Caco-2 (cell line): ENCODE results near the gene COIL. TPM values are rescaled to one million over a fixed set of nuclear protein-coding genes. Genes with fewer than 3 reads are reported as not detected.

Experiments used
- BruUV-seq: library from RNA; stranded (reverse); fragments of 400-500 nt; replicated peaks from 2 replicates; lab custom pipeline; 2021; lab: Mats Ljungman, UMichigan
- CTCF ChIA-PET: fragments of 300-600 bp; sonication (Branson Sonifier 250); formaldehyde crosslinking; loops from one replicate; lab custom pipeline; 2022; ENCODE audit warnings: antibody characterized with exemption; lab: Charles Lee
- POLR2A ChIA-PET: fragments of 300-600 bp; sonication (Branson Sonifier 250); formaldehyde crosslinking; loops from one replicate; lab custom pipeline; 2022; ENCODE audit warnings: antibody characterized with exemption; lab: Charles Lee
- DNase-seq, 2 experiments: peaks; one replicate each; pipeline versions ENCODE4 v3.0.0 to v3.0.0-alpha.2; 2020 to 2022
- H3K27me3 ChIP-seq: replicated peaks from 2 replicates; pipeline ENCODE4 v1.6.0; 2011; ENCODE audit warnings: low read length; ENCODE audit not compliant: control insufficient read depth, insufficient read depth
- H3K36me3 ChIP-seq: 2 replicates; pipeline ENCODE4 v1.5.1; 2011; ENCODE audit warnings: low read length; ENCODE audit not compliant: control insufficient read depth, insufficient read depth
- H3K4me1 ChIP-seq: fragments of 250-450 bp; sonication (Bioruptor Pico); 2 replicates; pipeline ENCODE4 v1.5.1; 2020; ENCODE audit warnings: mild to moderate bottlenecking
- H3K4me3 ChIP-seq: 2 replicates; pipeline ENCODE4 v1.5.1; 2011; ENCODE audit warnings: low read depth, mild to moderate bottlenecking, control low read depth, low read length
- H3K9me3 ChIP-seq: fragments of 250-450 bp; sonication (Bioruptor Pico); 2 replicates; pipeline ENCODE4 v1.5.1; 2020; ENCODE audit warnings: mild to moderate bottlenecking, moderate library complexity
- H3K27ac Mint-ChIP-seq: one replicate; pipeline ENCODE4 v1.8.0; 2022; ENCODE audit warnings: mixed read lengths; ENCODE audit not compliant: unreplicated experiment
- H3K27me3 Mint-ChIP-seq: one replicate; pipeline ENCODE4 v1.8.0; 2022; ENCODE audit warnings: mixed read lengths; ENCODE audit not compliant: insufficient read depth, unreplicated experiment
- H3K36me3 Mint-ChIP-seq: one replicate; pipeline ENCODE4 v1.8.0; 2022; ENCODE audit warnings: mild to moderate bottlenecking, mixed read lengths; ENCODE audit not compliant: insufficient read depth, unreplicated experiment
- H3K4me1 Mint-ChIP-seq: one replicate; pipeline ENCODE4 v1.8.0; 2022; ENCODE audit warnings: low read depth, mixed read lengths; ENCODE audit not compliant: unreplicated experiment
- H3K4me3 Mint-ChIP-seq: one replicate; pipeline ENCODE4 v1.8.0; 2022; ENCODE audit warnings: mild to moderate bottlenecking, moderate library complexity, mixed read lengths; ENCODE audit not compliant: unreplicated experiment
- H3K9me3 Mint-ChIP-seq: one replicate; pipeline ENCODE4 v1.8.0; 2022; ENCODE audit warnings: mixed read lengths; ENCODE audit not compliant: unreplicated experiment
- CTCF ChIP-seq, 2 experiments: fragments of 200-600 bp in 1 of 2; IDR thresholded peaks; 1 replicate in 1 of 2; 2 replicates in 1 of 2; pipeline versions ENCODE4 v1.5.1 to v1.8.0; 2011 to 2022; ENCODE audit warnings: antibody characterized with exemption in 1 of 2, control low read depth in 1 of 2, inconsistent platforms in 1 of 2, low read depth in 1 of 2, low read length in 1 of 2, mild to moderate bottlenecking in 1 of 2, moderate library complexity in 1 of 2; ENCODE audit not compliant: insufficient read depth in 1 of 2, severe bottlenecking in 1 of 2, unreplicated experiment in 1 of 2
- intact Hi-C: fragments of 100-400 bp; cut with micrococcal nuclease; formaldehyde crosslinking; loops from one replicate; pipeline ENCODE4 v1.10.0; 2022; ENCODE audit not compliant: unreplicated experiment
- total RNA-seq: library from RNA; stranded (reverse); gene quantifications from 2 replicates; pipeline ENCODE4 v1.2.3, GENCODE V29; 2022

COIL gene
- total RNA-seq, 1 experiment from 2014 or later, result 27.0 TPM

GRCh38 chr17:56949595-56949994 lies 11.3 kb downstream of the COIL start:
- no peaks in the 10 kb centered on the region for H3K27me3 ChIP-seq
- no peak for DNase-seq
- Mint-ChIP-seq H3K9me3 (no peaks in the 10 kb centered on the region), H3K27me3 (no peaks in the 10 kb centered on the region), H3K4me3 (no peak overlapping the region), H3K36me3 (peaks cover 56% of the 10 kb centered on the region), H3K4me1 (no peaks in the 10 kb centered on the region), H3K27ac (no peak overlapping the region)
- ChIA-PET POLR2A (no interaction called here), CTCF (no interaction called here)
- TF ChIP-seq CTCF (IDR thresholded peaks at IDR 0.05; ENCODE audit: insufficient read depth in 1 of 2, low read depth in 1 of 2, low read length in 1 of 2, severe bottlenecking in 1 of 2, unreplicated experiment in 1 of 2), result no peak
- H3K9me3 ChIP-seq, result no peaks in the 10 kb centered on the region
- intact Hi-C loops, result no loop called here
- no peaks in the 10 kb centered on the region for H3K4me1 ChIP-seq
- BruUV-seq, result no TSS peak
- H3K36me3 ChIP-seq, result peaks cover 3% of the 10 kb centered on the region
- H3K4me3 ChIP-seq, result no peak overlapping the region

- Mint-ChIP-seq H3K36me3 (peaks cover 63% of the 10 kb centered on the region), H3K4me3 (no peak overlapping the region), H3K9me3 (no peaks in the 10 kb centered on the region), H3K4me1 (no peaks in the 10 kb centered on the region), H3K27me3 (no peaks in the 10 kb centered on the region), H3K27ac (no peak overlapping the region)
- H3K27me3 ChIP-seq, result no peaks in the 10 kb centered on the region
- intact Hi-C loops, result no loop called here
- no peak for TF ChIP-seq CTCF (IDR thresholded peaks at IDR 0.05; ENCODE audit: insufficient read depth in 1 of 2, low read depth in 1 of 2, low read length in 1 of 2, severe bottlenecking in 1 of 2, unreplicated experiment in 1 of 2)
- BruUV-seq, result no TSS peak
- CTCF ChIA-PET, result no interaction called here
- no peaks in the 10 kb centered on the region for H3K4me1 ChIP-seq
- H3K9me3 ChIP-seq, result no peaks in the 10 kb centered on the region
- DNase-seq, result no peak
- H3K36me3 ChIP-seq, result peaks cover 3% of the 10 kb centered on the region; the same call in 1 of the 2 replicates
- POLR2A ChIA-PET, result no interaction called here
- no peak overlapping the region for H3K4me3 ChIP-seq
These were observed 12.4 kb downstream of the COIL start for GRCh38 chr17:56948491-56948890.

GRCh38 chr17:56947741-56948140 lies 13.1 kb downstream of the COIL start:
- no peaks in the 10 kb centered on the region for H3K4me1 ChIP-seq
- H3K9me3 ChIP-seq, result no peaks in the 10 kb centered on the region
- intact Hi-C loops, result no loop called here
- DNase-seq, result no peak
- peaks cover 5% of the 10 kb centered on the region; the same call in 1 of the 2 replicates for H3K36me3 ChIP-seq
- no peak for TF ChIP-seq CTCF (IDR thresholded peaks at IDR 0.05; ENCODE audit: insufficient read depth in 1 of 2, low read depth in 1 of 2, low read length in 1 of 2, severe bottlenecking in 1 of 2, unreplicated experiment in 1 of 2)
- no peaks in the 10 kb centered on the region for H3K27me3 ChIP-seq
- H3K4me1 Mint-ChIP-seq, result no peaks in the 10 kb centered on the region
- no peaks in the 10 kb centered on the region for H3K27me3 Mint-ChIP-seq
- H3K4me3 Mint-ChIP-seq, result no peak overlapping the region
- H3K9me3 Mint-ChIP-seq, result no peaks in the 10 kb centered on the region
- ChIA-PET POLR2A (no interaction called here), CTCF (no interaction called here)
- peaks cover 68% of the 10 kb centered on the region for H3K36me3 Mint-ChIP-seq
- no peak overlapping the region for H3K27ac Mint-ChIP-seq
- BruUV-seq, result no TSS peak
- no peak overlapping the region for H3K4me3 ChIP-seq
